CD4-positive, alpha-beta memory T cell (primary cell): ENCODE results near the gene STPG2. TPM values are rescaled to one million over a fixed set of nuclear protein-coding genes. Genes with fewer than 3 reads are reported as not detected.

Experiments
- CTCF ChIA-PET: fragments of 350-600 bp; sonication (Branson Sonifier 250); formaldehyde crosslinking; loops from one replicate; lab custom pipeline; 2021; ENCODE audit warnings: inconsistent platforms; ENCODE audit not compliant: partially characterized antibody; lab: Charles Lee
- POLR2A ChIA-PET: fragments of 350-600 bp; sonication (Branson Sonifier 250); formaldehyde crosslinking; loops from one replicate; lab custom pipeline; 2021; ENCODE audit not compliant: partially characterized antibody; lab: Charles Lee
- DNase-seq, 5 donors: peaks; one replicate each; pipeline versions ENCODE4 v3.0.0 to v3.0.0-alpha.2; 2020 to 2022; ENCODE audit warnings: mixed read lengths in 1 of 5
- H3K27ac ChIP-seq: one replicate; pipeline ENCODE4 v1.7.0; 2013; ENCODE audit warnings: low read depth, low read length
- H3K27me3 ChIP-seq: 2 replicates; pipeline ENCODE4 v1.7.0; 2013; ENCODE audit warnings: mild to moderate bottlenecking, low read length, moderate library complexity; ENCODE audit not compliant: insufficient read depth
- H3K36me3 ChIP-seq: 2 replicates; pipeline ENCODE4 v1.7.0; 2013; ENCODE audit warnings: mild to moderate bottlenecking, low read length, moderate library complexity; ENCODE audit not compliant: insufficient read depth
- H3K4me1 ChIP-seq: 2 replicates; pipeline ENCODE4 v1.7.0; 2013; ENCODE audit warnings: mild to moderate bottlenecking, low read length, moderate library complexity; ENCODE audit not compliant: insufficient read depth
- H3K4me3 ChIP-seq, 2 donors: one replicate each; pipeline ENCODE4 v1.7.0; 2013; ENCODE audit warnings: low read length in 2 of 2, mild to moderate bottlenecking in 1 of 2
- H3K9me3 ChIP-seq, 2 donors: one replicate each; pipeline ENCODE4 v1.7.0; 2013; ENCODE audit warnings: low read length in 2 of 2, control low read depth in 1 of 2; ENCODE audit not compliant: control insufficient read depth in 1 of 2
- H3K27ac Mint-ChIP-seq, 7 donors: one replicate each; pipeline ENCODE4 v1.8.0; 2020 to 2021; ENCODE audit warnings: mixed read lengths in 7 of 7, mild to moderate bottlenecking in 6 of 7, inconsistent platforms in 3 of 7, moderate library complexity in 3 of 7
- H3K27me3 Mint-ChIP-seq, 2 donors: one replicate each; pipeline ENCODE4 v1.8.0; 2020 to 2021; ENCODE audit warnings: mixed read lengths in 2 of 2
- H3K36me3 Mint-ChIP-seq, 2 donors: one replicate each; pipeline ENCODE4 v1.8.0; 2020 to 2021; ENCODE audit warnings: mixed read lengths in 2 of 2, inconsistent platforms in 1 of 2, mild to moderate bottlenecking in 1 of 2
- H3K4me1 Mint-ChIP-seq, 4 donors: one replicate each; pipeline ENCODE4 v1.8.0; 2020 to 2021; ENCODE audit warnings: mixed read lengths in 4 of 4, mild to moderate bottlenecking in 1 of 4
- H3K4me3 Mint-ChIP-seq, 8 donors: one replicate each; pipeline ENCODE4 v1.8.0; 2020 to 2021; ENCODE audit warnings: mixed read lengths in 8 of 8, mild to moderate bottlenecking in 7 of 8, moderate library complexity in 6 of 8, inconsistent platforms in 3 of 8
- H3K9me3 Mint-ChIP-seq, 8 donors: one replicate each; pipeline ENCODE4 v1.8.0; 2020 to 2021; ENCODE audit warnings: mixed read lengths in 8 of 8, mild to moderate bottlenecking in 5 of 8, inconsistent platforms in 3 of 8, moderate library complexity in 1 of 8
- intact Hi-C: fragments of 100-400 bp; cut with micrococcal nuclease; formaldehyde crosslinking; loops from one replicate; pipeline ENCODE4 v1.15.1; 2023
- polyA plus RNA-seq, 2 donors: library from polyadenylated mRNA; unstranded; fragments of 300-500 nt; fragmentation: Illumina TruSeq; gene quantifications; one replicate each; pipeline ENCODE4 v1.2.3, GENCODE V29; 2021
- total RNA-seq, 2 experiments: library from RNA; stranded (reverse); gene quantifications; one replicate each; pipeline ENCODE4 v1.2.3, GENCODE V29; 2021

Gene STPG2
- total and polyA plus RNA-seq, 4 experiments from 2014 or later = 0.47 to 0.84 TPM; not detected in 2

- H3K4me3 Mint-ChIP-seq = no peak overlapping the region
- intact Hi-C loops = no loop called here
- H3K36me3 Mint-ChIP-seq = no peaks in the 10 kb centered on the region
Observed at GRCh38 chr4:98046665-98047064, 96.6 kb downstream of the STPG2 start.

GRCh38 chr4:98030059-98030458, 113.2 kb downstream of the STPG2 start:
- Histone ChIP-seq H3K27me3 (no peaks in the 10 kb centered on the region), H3K4me3 (no peak overlapping the region), H3K9me3 (no peaks in the 10 kb centered on the region), H3K36me3 (no peaks in the 10 kb centered on the region), H3K27ac (no peak overlapping the region), H3K4me1 (no peaks in the 10 kb centered on the region)
- no peak for DNase-seq
- no peak overlapping the region for H3K27ac Mint-ChIP-seq
- H3K27me3 Mint-ChIP-seq = peaks cover 0 to 2% of the 10 kb centered on the region in 2 donors
- peaks cover 4 to 48% (median 22%) of the 10 kb centered on the region in 8 donors for H3K9me3 Mint-ChIP-seq
- H3K36me3 Mint-ChIP-seq = no peaks in the 10 kb centered on the region
- POLR2A ChIA-PET = no interaction called here
- H3K4me3 Mint-ChIP-seq = no peak overlapping the region
- intact Hi-C loops = no loop called here
- CTCF ChIA-PET = no interaction called here
- H3K4me1 Mint-ChIP-seq = no peaks in the 10 kb centered on the region

More at GRCh38 chr4:98046665-98047064, 96.6 kb downstream of the STPG2 start:
- Mint-ChIP-seq H3K9me3 (peaks cover 0 to 13% (median 3%) of the 10 kb centered on the region in 8 donors), H3K27me3 (peaks cover 6 to 7% of the 10 kb centered on the region in 2 donors), H3K27ac (no peak overlapping the region), H3K4me1 (no peaks in the 10 kb centered on the region)
- Histone ChIP-seq H3K36me3 (no peaks in the 10 kb centered on the region), H3K4me3 (no peak overlapping the region), H3K9me3 (no peaks in the 10 kb centered on the region), H3K27me3 (no peaks in the 10 kb centered on the region), H3K27ac (no peak overlapping the region), H3K4me1 (no peaks in the 10 kb centered on the region)
- ChIA-PET POLR2A (no interaction called here), CTCF (interaction anchor here (1.1 kb wide), 1 partner anchor 8 kb away, joined by 3 read pairs; no protein-coding TSS in a partner anchor)
- DNase-seq = no peak

DNA sequence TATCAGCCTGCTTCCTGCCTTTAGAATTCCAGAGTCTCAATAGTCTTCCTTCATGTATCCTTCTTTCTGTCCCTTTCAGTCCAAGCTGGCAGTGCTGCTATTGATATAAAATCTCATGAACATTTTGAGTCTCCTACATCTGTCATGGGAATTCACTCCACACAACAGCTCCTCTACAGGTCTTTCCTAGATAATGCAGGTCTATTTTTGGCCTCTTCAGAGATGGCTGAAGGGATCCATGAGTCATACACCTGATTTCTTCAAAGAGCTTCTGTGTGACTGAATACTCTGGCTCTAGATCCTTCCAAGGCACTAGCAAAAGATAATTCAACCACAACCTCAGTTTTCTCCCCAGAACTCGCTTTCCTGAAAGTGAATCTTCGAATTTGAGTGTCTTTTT, 115.4 kb downstream of the STPG2 start:
- peaks cover 0 to 2% of the 10 kb centered on the region in 2 donors for H3K27me3 Mint-ChIP-seq
- H3K4me1 ChIP-seq = no peaks in the 10 kb centered on the region
- DNase-seq = no peak
- no peak overlapping the region for H3K4me3 Mint-ChIP-seq
- H3K9me3 ChIP-seq = no peaks in the 10 kb centered on the region
- no peaks in the 10 kb centered on the region for H3K4me1 Mint-ChIP-seq
- no peaks in the 10 kb centered on the region for H3K36me3 ChIP-seq
- POLR2A ChIA-PET = no interaction called here
- H3K9me3 Mint-ChIP-seq = peaks cover 0 to 44% (median 27%) of the 10 kb centered on the region in 8 donors
- H3K27ac ChIP-seq = no peak overlapping the region
- no peak overlapping the region for H3K27ac Mint-ChIP-seq
- H3K36me3 Mint-ChIP-seq = no peaks in the 10 kb centered on the region
- CTCF ChIA-PET = no interaction called here
- no peak overlapping the region for H3K4me3 ChIP-seq
- no peaks in the 10 kb centered on the region for H3K27me3 ChIP-seq
- intact Hi-C loops = no loop called here

DNA sequence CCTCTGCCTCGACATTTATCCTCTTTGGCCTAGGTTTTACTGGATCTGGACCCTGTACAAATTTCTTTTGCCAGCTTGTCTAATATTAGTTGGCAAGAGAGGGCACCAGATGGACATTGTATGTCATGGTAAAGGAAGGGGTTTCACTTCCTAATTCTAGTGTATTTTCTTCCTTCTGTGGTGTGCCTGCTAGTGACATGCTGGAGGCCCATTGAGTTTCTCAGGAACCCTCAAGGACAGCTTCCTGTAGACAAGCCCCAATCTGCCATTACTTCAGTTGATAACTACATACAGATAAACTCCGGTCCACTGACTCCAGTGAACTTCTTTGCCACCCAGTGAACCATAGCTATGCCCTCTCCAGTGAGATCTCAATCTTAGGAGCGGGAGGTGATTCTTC, 116.9 kb downstream of the STPG2 start:
- no peak overlapping the region for H3K4me3 Mint-ChIP-seq
- H3K27me3 ChIP-seq = no peaks in the 10 kb centered on the region
- no peak overlapping the region for H3K27ac Mint-ChIP-seq
- no peak for DNase-seq
- H3K27ac ChIP-seq = no peak overlapping the region
- H3K27me3 Mint-ChIP-seq = peaks cover 0 to 2% of the 10 kb centered on the region in 2 donors
- ChIA-PET POLR2A (no interaction called here), CTCF (no interaction called here)
- H3K9me3 Mint-ChIP-seq = peaks cover 0 to 37% (median 21%) of the 10 kb centered on the region in 8 donors
- no peaks in the 10 kb centered on the region for H3K36me3 ChIP-seq
- no peaks in the 10 kb centered on the region for H3K36me3 Mint-ChIP-seq
- H3K4me1 ChIP-seq = no peaks in the 10 kb centered on the region
- intact Hi-C loops = no loop called here
- no peaks in the 10 kb centered on the region for H3K4me1 Mint-ChIP-seq
- no peaks in the 10 kb centered on the region for H3K9me3 ChIP-seq
- H3K4me3 ChIP-seq = no peak overlapping the region

GRCh38 chr4:98006814-98007412, 136.4 kb downstream of the STPG2 start:
- Mint-ChIP-seq H3K4me1 (no peaks in the 10 kb centered on the region), H3K27me3 (no peaks in the 10 kb centered on the region), H3K36me3 (no peaks in the 10 kb centered on the region), H3K9me3 (peaks cover 4 to 57% (median 21%) of the 10 kb centered on the region in 8 donors), H3K4me3 (no peak overlapping the region), H3K27ac (no peak overlapping the region)
- Histone ChIP-seq H3K9me3 (no peaks in the 10 kb centered on the region), H3K36me3 (no peaks in the 10 kb centered on the region), H3K27ac (no peak overlapping the region), H3K27me3 (no peaks in the 10 kb centered on the region), H3K4me1 (no peaks in the 10 kb centered on the region), H3K4me3 (no peak overlapping the region)
- intact Hi-C loops = no loop called here
- no peak for DNase-seq
- POLR2A ChIA-PET = no interaction called here
- CTCF ChIA-PET = no interaction called here

GRCh38 chr4:98006060-98006459, 137.2 kb downstream of the STPG2 start:
- ChIA-PET CTCF (no interaction called here), POLR2A (no interaction called here)
- Histone ChIP-seq H3K27me3 (no peaks in the 10 kb centered on the region), H3K4me1 (no peaks in the 10 kb centered on the region), H3K27ac (no peak overlapping the region), H3K36me3 (no peaks in the 10 kb centered on the region), H3K9me3 (no peaks in the 10 kb centered on the region), H3K4me3 (no peak overlapping the region)
- DNase-seq = no peak
- Mint-ChIP-seq H3K27ac (no peak overlapping the region), H3K4me1 (no peaks in the 10 kb centered on the region), H3K9me3 (peaks cover 4 to 49% (median 16%) of the 10 kb centered on the region in 8 donors), H3K4me3 (no peak overlapping the region), H3K27me3 (no peaks in the 10 kb centered on the region), H3K36me3 (no peaks in the 10 kb centered on the region)
- intact Hi-C loops = no loop called here

DNA sequence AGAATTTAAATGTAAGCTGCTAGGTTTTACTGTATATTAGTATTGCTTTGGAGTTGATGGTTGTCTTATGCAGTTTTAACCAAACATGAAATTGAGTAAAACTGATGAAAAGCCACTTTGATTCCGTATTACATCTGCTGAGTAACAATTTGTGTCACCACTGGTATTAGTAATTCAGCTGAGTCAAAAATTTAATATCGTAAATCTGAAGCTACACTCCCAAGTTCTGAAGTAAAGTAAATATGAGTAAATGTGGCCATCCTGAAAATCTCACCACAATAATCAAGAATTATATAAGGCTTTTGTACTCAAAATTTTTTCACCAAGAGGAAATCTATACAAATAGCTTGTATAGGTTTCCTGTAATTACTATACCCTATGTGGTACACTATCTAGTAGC, 142.3 kb downstream of the STPG2 start:
- no peak overlapping the region for H3K27ac Mint-ChIP-seq
- CTCF ChIA-PET = no interaction called here
- Histone ChIP-seq H3K27me3 (no peaks in the 10 kb centered on the region), H3K36me3 (no peaks in the 10 kb centered on the region), H3K9me3 (no peaks in the 10 kb centered on the region), H3K27ac (no peak overlapping the region), H3K4me1 (no peaks in the 10 kb centered on the region), H3K4me3 (no peak overlapping the region)
- intact Hi-C loops = no loop called here
- DNase-seq = no peak
- no peaks in the 10 kb centered on the region for H3K36me3 Mint-ChIP-seq
- no peaks in the 10 kb centered on the region for H3K4me1 Mint-ChIP-seq
- peaks cover 0 to 13% (median 3%) of the 10 kb centered on the region in 8 donors for H3K9me3 Mint-ChIP-seq
- no peaks in the 10 kb centered on the region for H3K27me3 Mint-ChIP-seq
- no peak overlapping the region for H3K4me3 Mint-ChIP-seq
- POLR2A ChIA-PET = no interaction called here
